HG02970 (cell line): ENCODE results near the gene FAM114A1.
"Not testable (repeated sequence)": the region's sequence is repeated elsewhere in the genome, so short reads cannot be mapped to it uniquely, and the experiment has no call there.

Experiments
- ATAC-seq: cut with Tn5 transposase; IDR thresholded peaks from one replicate; pipeline ENCODE4 v1.9.1; 2021; ENCODE audit warnings: mild to moderate bottlenecking, moderate library complexity, moderate number of reproducible peaks; ENCODE audit not compliant: unreplicated experiment, low FRiP score

FAM114A1 gene

DNA sequence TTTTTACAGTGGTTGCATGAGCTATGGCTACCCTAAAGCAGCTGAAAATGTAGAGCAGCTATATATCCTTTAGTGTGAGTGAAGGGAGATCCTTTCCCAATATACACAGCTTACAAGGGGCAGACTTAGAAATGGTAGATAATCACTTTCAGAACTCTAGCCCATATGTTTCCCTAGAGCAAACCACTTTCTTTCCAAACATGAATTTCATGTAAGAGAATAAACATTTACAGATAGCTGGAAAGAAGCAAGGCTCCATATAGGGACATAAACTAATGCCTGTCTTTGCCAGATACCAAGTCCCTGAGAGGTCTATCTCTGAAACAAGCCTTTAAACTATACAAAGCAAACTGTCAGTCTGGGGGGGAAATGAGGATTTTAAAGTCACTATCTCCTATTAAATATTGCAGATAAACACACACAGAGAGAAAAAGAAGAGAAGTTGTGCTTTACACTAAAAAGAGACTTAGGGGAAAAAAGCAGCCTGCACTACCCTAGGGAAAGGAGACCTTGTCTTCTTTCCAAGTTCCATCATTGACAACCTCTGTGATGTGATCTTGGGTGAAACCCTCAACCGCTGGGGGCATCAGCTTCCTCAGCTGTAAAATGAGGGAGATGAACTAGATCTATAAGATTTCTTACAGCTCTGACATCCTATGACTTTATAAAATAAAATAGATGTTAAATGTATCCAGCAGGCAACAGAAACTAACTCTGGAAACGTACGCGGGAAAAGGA lies 91.0 kb downstream of the FAM114A1 start:
- ATAC-seq, result no peak

DNA sequence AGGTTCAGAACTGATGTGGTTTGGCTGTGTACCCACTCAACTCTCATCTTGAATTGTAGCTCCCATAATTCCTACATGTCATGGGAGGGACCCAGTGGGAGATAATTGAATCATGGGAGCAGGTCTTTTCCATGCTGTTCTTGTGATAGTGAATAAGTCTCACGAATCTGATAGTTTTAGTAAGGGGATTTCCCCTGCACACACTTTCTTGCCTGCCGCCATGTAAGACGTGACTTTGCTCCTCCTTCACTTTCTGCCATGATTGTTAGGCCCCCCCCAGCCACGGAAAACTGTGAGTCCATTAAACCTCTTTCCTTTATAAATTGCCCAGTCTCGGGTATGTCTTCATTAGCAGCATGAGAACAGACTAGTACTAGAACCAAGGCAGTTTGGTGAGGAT lies 91.6 kb downstream of the FAM114A1 start:
- not testable (repeated sequence) for ATAC-seq

DNA sequence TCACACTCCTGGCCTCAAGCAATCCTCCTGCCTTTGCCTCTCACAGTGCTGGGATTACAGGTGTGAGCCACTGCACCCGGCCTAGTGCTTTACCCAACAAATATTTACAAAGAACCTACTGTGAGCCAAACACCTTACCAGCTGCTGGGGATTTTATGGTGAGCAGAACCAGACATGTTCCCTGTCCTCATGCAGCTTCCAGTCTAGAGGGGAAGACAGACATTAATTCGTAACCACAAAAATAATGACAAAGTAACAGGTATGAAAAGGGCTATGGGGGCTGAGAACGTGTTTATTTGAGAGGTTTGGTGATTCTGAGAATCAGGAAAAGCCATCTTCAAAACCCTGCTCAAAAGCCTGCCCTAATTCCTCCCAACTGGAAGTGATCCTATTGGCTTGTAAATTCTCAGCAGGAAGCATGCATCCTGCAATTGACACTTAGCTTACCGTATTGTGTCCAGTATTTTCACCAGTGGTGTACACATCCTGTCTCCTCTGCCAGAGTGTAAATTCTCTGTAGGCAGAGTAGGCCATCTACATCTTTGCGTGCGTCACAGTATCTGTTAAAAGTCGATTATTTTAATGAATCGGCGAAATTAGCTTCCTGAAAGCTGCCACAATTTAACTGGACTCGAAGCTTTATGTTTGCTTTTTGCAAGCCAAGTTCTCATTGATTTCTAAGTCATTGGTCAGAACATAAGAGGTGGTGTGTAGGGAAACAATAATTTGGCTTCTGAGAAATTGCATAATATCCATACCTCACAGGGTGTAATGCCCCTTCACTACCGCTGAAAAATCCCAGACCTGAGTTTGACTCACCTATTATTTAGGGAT lies 97.6 kb downstream of the FAM114A1 start:
- no peak for ATAC-seq

DNA sequence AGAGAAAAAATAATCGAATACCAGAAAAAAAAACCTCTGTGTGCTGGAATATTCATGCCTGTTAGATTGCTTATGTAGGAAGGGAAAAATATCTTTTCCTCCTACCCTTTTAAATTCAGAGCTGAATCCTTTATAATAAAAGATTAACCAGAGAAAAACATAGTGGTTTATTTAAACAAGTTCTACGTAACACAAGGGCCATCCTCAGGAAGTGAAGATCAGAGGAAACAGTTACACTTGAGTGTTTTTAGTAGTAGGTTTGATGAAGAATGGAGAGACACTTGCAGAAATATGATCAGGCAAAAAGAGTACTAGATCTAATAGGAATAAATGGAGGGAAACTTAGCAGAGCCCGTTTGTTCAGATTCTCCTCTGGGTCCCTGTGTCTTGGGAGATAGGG lies 98.3 kb downstream of the FAM114A1 start:
- no peak for ATAC-seq

DNA sequence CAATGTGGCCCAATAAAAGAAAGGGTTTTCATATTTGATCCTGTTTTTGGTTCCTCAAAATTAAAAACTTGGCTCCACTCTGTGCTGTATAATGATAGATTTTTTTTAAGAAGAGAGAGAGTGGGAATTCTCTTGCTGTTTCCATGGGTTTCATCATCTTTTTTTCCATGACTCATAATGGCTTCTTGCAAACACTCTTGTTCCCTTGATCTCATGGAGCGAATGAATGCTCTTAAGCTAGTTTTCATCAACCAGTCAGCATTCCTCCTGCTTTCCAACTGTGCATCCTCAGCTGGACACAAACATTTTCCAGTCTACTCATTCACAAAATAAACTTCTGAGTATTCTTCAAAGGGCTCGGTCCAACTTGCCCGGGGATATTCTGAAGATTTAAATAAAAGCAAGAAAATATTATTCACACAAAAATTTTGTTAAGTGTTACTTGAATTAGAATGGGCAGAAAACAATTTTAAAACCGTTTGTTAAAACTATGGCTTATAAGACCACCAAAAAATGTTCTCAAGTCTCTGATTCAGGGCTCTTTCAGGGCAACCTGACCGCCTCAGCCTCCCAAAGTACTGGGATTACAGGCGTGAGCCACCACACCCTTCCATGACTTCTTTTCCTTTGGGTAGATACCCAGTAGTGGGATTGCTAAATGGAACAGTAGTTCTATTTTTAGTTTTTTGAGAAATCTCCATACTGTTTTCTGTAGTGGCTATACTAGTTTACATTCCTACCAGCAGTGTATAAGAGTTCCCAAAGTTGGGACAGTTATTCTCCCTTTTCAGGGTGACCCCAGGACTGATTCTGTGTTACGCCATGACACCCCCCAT lies 99.9 kb downstream of the FAM114A1 start:
- ATAC-seq, result no peak

DNA sequence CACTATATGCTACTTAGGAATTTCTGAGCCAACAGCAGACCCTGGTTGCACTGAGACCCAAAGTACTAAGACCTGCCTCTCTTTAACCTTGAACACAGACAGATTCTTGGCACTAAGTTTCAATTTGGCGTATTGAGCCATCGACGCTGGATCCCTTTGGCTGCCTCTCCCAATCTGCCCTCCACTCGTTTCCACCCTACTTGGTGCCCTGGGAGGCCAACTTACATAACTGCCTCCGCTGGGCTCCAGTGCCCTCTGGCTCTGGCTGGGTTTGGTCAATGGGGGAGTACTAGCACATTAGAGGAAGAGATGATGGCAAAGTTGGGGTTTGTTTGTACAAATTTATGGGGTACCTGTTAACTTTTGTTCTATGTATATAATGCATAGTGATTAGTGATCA lies 101.1 kb downstream of the FAM114A1 start:
- no peak for ATAC-seq

DNA sequence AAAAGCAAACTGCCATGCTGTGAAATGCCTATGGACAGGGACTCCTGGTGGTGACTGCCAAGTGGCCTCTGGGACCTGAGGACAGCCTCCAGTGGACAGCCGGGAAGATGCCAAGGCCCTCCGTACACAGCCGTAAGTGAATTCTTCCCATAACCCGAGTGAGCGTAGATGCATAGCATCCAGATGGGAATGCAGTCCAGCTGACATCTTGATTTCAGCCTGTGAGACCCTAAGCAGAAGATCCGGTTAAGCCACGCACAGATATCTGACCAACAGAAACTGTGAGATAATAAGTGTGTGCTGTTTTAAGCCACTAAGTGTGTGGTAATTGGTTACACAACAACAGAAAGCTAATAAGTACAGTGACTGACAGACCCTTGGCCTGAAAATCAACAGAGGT lies 108.7 kb downstream of the FAM114A1 start:
- ATAC-seq, result no peak

DNA sequence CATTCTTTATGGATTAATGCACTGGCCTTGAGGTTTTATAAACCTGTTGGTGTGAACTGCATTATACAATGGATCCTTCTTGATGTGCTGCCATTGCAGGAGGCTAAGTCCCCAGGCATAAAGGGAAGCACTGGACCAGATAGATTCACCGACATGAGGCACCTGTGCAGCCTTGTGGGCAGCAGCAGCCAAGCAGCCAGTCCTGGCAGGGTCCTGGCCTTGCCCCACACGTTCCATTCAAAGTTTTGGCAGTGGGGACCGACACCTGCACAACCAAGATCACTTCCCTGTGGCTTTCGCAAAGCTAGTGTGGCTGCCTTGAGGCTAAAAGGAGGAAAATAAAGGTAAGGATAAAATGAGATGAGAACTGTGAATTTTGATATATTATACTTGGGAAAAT lies 111.5 kb downstream of the FAM114A1 start:
- no peak for ATAC-seq

DNA sequence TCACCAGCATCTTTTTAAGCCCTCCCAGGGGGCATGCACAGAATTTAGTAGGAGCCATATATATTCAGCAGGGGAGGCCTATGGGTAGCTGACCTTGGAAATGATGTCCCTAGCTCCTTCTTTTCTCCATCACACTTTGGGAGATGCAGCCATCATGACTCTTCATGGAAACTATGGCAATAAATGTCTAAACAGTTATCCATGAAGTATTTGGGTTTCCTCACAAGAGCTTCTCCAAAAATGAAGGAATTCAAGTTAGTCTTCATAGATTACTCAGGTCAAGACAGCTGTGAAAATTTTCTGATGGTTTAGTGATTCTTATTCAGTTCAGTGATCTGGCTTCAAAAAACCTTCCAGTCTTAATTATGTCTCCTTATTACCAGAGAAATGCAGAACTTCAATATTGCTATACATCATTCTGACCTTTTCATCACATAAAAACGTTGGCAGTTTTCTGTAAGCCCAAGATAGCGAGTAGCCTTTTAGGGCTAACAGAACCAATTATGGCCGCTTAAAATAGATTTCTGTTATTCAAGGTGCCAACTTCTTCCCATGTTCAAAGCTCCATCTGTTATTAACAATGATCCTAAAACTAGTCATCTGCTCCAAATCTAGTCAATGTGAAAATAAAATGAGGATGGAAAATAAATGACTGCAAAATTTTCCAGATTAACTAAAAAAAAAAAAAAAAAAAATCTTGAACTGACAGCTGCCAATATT lies 112.1 kb downstream of the FAM114A1 start:
- no peak for ATAC-seq

DNA sequence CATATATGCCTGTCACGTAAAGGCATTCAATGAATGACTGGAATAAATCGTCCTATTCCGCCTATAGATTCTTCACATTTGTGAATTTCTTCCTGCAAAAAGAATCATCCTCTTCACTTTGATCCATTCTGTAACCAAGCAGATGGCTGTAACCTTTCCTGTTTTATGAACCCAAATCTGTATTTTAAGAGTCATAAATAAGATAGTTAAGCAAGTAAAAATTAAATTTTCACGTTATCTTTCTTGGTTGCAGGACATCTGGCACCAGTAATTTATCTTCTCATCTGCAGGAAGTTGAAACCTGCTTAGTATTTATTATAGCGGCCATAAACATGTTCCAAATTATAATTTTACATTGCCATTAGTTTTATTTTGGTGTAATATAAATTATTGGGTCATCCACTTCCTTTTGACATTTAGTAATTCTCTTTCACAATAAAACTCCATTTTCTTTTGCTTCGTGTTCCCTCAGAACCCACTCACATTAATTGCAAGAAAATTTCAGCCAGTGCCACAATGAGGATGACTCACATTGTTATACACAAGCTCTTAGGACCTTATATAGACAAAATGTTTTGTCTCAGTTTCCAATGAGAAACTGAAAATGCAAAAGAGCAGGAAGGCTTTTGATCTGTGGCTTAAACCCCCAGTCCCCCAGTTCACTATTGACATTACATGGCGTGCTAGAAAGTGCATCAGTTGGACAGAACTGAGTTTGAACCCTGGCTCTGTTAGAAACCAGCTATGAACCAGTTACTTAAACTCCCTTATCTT lies 113.5 kb downstream of the FAM114A1 start:
- ATAC-seq, result no peak

DNA sequence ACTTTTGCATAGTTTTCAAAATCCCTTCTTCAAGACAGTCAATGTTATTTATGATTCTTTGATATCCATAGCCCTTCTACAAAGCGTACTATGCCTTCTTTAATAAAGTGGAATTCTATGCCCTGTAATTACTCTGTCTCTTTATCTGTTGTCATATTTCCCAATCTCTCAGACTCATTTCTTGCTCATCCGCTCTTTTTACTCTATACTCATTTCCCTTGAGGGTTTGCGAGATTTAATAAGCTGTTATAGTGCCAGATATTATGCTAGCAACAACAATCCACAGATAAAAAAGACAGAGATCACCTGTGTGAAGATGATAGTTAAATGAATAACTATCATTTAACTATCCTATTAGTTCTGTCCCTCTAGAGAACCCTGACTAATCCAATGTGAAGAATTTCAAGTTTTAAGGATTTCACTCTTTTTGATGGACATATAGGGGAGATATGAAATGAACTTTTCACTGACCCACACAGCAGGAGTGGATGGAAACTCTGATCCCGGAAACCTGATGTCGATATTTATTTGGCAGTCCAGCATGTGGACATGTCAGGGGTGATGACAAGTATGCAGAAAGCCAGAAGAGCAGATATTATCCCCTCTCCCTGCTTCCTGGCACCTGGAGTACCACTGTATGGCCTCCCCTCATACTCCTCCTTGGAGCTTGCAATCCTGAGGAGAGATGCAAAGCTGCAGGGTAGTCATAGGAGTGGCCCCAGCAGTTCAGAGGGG lies 114.9 kb downstream of the FAM114A1 start:
- ATAC-seq, result no peak

DNA sequence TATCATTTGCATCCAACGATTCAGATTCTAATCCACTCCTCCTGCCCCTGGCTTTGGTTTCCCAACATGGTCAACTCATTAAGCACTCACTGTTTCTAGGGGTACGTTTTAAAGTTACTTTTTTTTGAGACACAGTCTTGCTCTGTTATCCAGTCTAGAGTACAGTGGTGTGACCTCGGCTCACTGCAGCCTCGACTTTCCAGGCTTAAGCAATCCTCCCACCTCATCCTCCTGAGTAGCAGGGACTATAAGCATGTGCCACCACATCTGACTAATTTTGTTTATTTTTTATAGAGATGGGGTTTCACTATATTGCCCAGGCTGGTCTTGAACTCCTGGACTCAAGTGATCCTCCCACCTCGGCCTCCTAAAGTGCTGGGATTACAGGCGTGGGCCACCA lies 115.7 kb downstream of the FAM114A1 start:
- ATAC-seq, result no peak

DNA sequence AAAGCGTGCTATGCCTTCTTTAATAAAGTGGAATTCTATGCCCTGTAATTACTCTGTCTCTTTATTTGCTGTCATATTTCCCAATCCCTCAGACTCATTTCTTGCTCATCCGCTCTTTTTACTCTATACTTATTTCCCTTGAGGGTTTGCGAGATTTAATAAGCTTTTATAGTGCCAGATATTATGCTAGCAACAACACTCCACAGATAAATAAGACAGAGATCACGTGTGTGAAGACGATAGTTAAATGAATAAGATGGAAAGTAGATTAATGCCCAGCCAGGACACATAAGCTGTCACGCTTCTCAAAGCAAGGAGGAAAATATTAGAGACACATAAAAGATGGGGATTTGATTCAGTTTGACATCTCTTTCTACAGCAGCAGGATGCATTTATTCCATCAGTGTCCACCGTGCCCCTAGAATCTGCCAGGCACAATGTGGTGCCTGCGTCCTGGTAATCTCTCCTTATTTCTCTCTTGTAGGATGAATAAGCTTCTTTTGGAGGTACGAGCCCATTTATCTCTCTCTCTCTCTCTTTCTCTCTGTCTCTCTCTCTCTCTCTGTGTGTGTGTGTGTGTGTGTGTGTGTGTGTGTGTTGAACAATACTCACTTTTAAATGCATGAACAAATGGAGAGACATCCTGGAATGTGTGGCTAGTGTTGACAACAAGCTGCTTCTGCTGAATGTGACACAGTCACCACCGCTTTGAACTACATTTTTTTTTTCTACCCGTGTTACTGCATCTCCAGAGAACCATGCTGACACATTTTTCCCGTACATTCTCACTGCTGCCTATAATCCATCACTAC lies 116.4 kb downstream of the FAM114A1 start:
- no peak for ATAC-seq

DNA sequence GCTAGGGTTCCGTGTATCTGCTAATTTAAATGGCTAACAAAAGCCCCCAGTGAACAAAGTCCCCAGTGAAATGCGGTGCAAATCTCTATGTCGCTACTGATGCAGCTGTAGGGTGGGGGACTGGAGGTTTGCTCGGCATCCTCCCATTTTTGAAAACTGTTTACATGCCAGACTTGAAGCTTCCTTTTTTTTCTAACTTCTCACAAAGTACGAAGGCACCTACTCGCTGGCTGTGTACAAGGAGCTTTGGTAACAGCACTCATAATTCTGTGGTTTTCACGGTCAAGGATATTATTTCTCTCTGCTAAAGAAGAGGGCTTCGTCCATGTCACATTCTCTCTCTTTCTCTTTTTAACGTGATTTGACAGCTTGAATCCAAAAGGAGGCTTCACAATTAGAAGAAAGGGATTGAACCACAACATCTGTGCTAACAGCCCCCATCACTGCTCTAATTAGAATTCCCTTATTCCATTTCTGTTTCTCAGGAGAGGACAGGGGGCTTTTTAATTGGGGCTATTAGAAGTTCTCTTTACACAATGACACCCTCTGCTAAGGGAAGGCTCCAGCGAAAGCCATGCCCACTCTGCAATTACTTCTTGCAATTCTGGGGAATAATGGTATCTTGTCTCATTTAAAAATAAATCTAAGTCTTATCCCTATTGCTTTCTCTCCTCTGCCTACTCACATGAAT lies 117.9 kb downstream of the FAM114A1 start:
- no peak for ATAC-seq

DNA sequence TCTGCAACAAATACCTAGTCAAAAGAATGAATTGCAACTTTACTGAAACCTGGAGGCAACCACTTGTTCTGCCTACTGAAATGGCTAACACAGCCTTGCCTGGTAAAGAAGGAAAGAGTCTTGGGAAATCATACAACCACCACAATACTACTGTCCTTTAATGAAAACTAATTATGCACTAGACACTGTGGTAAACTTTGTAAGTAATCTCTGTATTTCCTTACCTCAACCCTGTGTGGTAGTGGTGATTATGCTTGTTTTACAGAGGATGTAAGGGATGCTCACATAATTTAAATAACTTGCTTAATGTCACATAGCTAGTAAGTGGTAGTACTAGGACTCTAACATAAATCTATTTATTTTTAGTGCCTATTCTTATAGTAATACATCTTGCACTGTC lies 119.9 kb downstream of the FAM114A1 start:
- no peak for ATAC-seq

DNA sequence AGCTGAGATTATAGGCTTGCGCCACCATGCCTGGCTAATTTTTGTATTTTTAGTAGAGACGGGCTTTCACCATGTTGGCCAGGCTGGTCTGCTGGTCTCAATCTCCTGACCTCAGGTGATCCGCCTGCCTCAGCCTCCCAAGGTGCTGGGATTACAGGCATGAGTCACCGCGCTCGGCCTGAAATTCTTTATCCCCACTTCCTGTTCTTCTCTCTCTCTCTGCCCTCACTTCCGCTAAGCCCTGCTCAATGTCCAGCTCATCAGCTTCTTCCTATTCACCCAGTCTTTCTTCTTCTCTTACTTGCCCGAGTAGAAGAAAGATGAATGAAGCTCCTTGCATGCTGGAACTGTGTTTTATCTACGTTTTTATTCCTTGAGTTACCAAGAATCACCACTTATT lies 120.7 kb downstream of the FAM114A1 start:
- not testable (repeated sequence) for ATAC-seq

DNA sequence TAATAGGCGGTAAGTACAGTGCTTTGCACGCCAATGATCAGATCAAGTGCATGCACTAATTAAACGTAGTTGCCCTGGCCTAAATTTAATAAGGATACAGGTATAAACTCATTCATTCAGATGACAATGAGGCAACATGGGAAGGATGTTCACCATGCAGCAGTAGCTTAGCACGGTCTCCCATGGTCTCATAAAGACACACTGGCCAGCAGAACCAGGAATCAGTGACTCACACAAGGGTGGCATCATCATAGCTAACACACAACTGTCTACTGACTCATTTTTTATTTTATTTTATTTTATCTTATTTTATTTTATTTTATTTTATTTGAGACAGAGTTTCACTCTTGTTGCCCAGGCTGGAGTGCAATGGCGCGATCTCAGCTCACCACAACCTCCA lies 121.9 kb downstream of the FAM114A1 start:
- ATAC-seq, result no peak

DNA sequence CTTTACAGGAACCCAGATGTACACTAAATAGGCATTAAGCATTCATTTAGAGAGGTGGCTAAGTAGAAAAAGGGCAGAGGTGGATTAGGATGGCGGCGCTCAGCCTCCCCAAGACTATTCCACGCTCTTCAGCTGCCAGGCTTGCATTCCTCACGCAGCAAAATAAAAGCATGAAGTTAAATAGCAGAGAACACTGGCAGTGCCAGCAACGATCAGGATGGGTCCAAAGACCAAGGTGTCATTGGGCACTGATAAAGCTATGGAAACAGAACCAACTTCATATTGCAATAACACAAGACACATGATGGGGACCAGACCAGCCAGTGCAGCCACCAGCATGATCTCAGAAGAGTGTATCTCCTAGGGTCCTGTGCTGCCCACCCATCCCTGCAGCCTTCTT lies 122.6 kb downstream of the FAM114A1 start:
- ATAC-seq, result no peak
